GM21367 (cell line): ENCODE measurements around the gene CSKMT.
"Not testable (repeated sequence)": the region's sequence is repeated elsewhere in the genome, so short reads cannot be mapped to it uniquely, and the experiment has no call there.

Experiments
- ATAC-seq: cut with Tn5 transposase; IDR thresholded peaks from one replicate; pipeline ENCODE4 v1.9.1; 2021; ENCODE audit not compliant: unreplicated experiment

Gene CSKMT

GRCh38 chr11:62665075-62665598 is at the start of gene CSKMT, which contains the start of gene C11orf98:
TSS of gene CSKMT (plus strand) at chr11:62665312. CDS start at chr11:62665880, 568 bp downstream.
TSS of gene C11orf98 (minus strand) at chr11:62665210. CDS start at chr11:62665169, 41 bp downstream.
- ATAC-seq: peak; percentile 67

GRCh38 chr11:62615521-62615920 is 49.6 kb upstream of the CSKMT start:
- ATAC-seq: no peak

- ATAC-seq: not testable (repeated sequence)
These were observed 48.2 kb upstream of the CSKMT start for GRCh38 chr11:62616957-62617356.

GRCh38 chr11:62621027-62621566 is 44.0 kb upstream of the CSKMT start:
- ATAC-seq: no peak

GRCh38 chr11:62621567-62622470 is 43.3 kb upstream of the CSKMT start, which contains the start of gene B3GAT3:
TSS of gene B3GAT3 (minus strand) at chr11:62621986. CDS start at chr11:62621947, 39 bp downstream.
- ATAC-seq: peak; percentile 84

GRCh38 chr11:62622476-62623089 is 42.5 kb upstream of the CSKMT start:
- no peak for ATAC-seq

- ATAC-seq: no peak
These were observed 37.4 kb upstream of the CSKMT start for GRCh38 chr11:62627713-62628112.

- ATAC-seq: no peak
These were observed 32.6 kb upstream of the CSKMT start for GRCh38 chr11:62632492-62632891.

- ATAC-seq: no peak
These were observed 20.9 kb upstream of the CSKMT start for GRCh38 chr11:62644220-62644619.

GRCh38 chr11:62645671-62645945 is 19.5 kb upstream of the CSKMT start:
- no peak for ATAC-seq

- peak; percentile 78 for ATAC-seq
These were observed 18.9 kb upstream of the CSKMT start, which contains the start of gene GANAB for GRCh38 chr11:62645946-62646824. TSS of gene GANAB (minus strand) at chr11:62646613. CDS start at chr11:62646599, 14 bp downstream.

- no peak for ATAC-seq
These were observed 18.1 kb upstream of the CSKMT start for GRCh38 chr11:62646825-62647608.

GRCh38 chr11:62647609-62648005 is 17.5 kb upstream of the CSKMT start:
- no peak for ATAC-seq

GRCh38 chr11:62648185-62648966 is 16.7 kb upstream of the CSKMT start:
- ATAC-seq: no peak

- ATAC-seq: no peak
These were observed 16.1 kb upstream of the CSKMT start for GRCh38 chr11:62648967-62649364.

- ATAC-seq: no peak
These were observed 15.6 kb upstream of the CSKMT start for GRCh38 chr11:62649486-62649885.

- not testable (repeated sequence) for ATAC-seq
These were observed 14.8 kb upstream of the CSKMT start for GRCh38 chr11:62650283-62650682.

- peak; percentile 11 for ATAC-seq
These were observed 12.7 kb upstream of the CSKMT start for GRCh38 chr11:62652161-62653006.
